Natural killer cell (primary cell): ENCODE measurements around the gene RARB. TPM values are rescaled to one million over a fixed set of nuclear protein-coding genes. Genes with fewer than 3 reads are reported as not detected.

ENCODE experiments used
- ATAC-seq, 3 donors: fragments of 150-1000 bp in 2 of 3; fragments of 200-7000 bp in 1 of 3; cut with Tn5 transposase; 1 replicate in 1 of 3; 2 replicates in 2 of 3; pipeline ENCODE4 v1.10.0; 2021; ENCODE audit warnings: mild to moderate bottlenecking in 2 of 3, moderate library complexity in 2 of 3
- DNase-seq, 2 donors: peaks; one replicate each; pipeline versions ENCODE4 v3.0.0 to v3.0.0-alpha.2; 2013 to 2021; ENCODE audit warnings: mixed read lengths in 1 of 2
- H3K27ac ChIP-seq: one replicate; pipeline ENCODE4 v1.5.1; 2013; ENCODE audit warnings: mild to moderate bottlenecking, low read length
- H3K27me3 ChIP-seq: one replicate; pipeline ENCODE4 v1.6.1; 2013; ENCODE audit warnings: low read length; ENCODE audit not compliant: control insufficient read depth, insufficient read depth
- H3K36me3 ChIP-seq: one replicate; pipeline ENCODE4 v1.6.1; 2013; ENCODE audit warnings: low read length; ENCODE audit not compliant: control insufficient read depth, insufficient read depth
- H3K4me1 ChIP-seq: one replicate; pipeline ENCODE4 v1.6.1; 2013; ENCODE audit warnings: low read length; ENCODE audit not compliant: control insufficient read depth, insufficient read depth
- H3K4me3 ChIP-seq: one replicate; pipeline ENCODE4 v1.5.1; 2013; ENCODE audit warnings: low read length
- H3K9me3 ChIP-seq: one replicate; pipeline ENCODE4 v1.6.1; 2013; ENCODE audit warnings: low read length; ENCODE audit not compliant: control insufficient read depth, insufficient read depth
- H3K27ac Mint-ChIP-seq, 2 donors: one replicate each; pipeline ENCODE4 v1.8.0; 2022; ENCODE audit warnings: mild to moderate bottlenecking in 2 of 2, mixed read lengths in 2 of 2, moderate library complexity in 1 of 2
- H3K27me3 Mint-ChIP-seq, 2 donors: one replicate each; pipeline ENCODE4 v1.8.0; 2022; ENCODE audit warnings: low read depth in 2 of 2, mixed read lengths in 2 of 2
- H3K36me3 Mint-ChIP-seq: one replicate; pipeline ENCODE4 v1.8.0; 2022; ENCODE audit warnings: mixed read lengths
- H3K4me1 Mint-ChIP-seq, 2 donors: one replicate each; pipeline ENCODE4 v1.8.0; 2022; ENCODE audit warnings: mixed read lengths in 2 of 2
- H3K4me3 Mint-ChIP-seq: one replicate; pipeline ENCODE4 v1.8.0; 2022; ENCODE audit warnings: mild to moderate bottlenecking, moderate library complexity, mixed read lengths
- H3K9me3 Mint-ChIP-seq, 2 donors: one replicate each; pipeline ENCODE4 v1.8.0; 2022; ENCODE audit warnings: mixed read lengths in 2 of 2
- CTCF ChIP-seq: fragments of 200-600 bp; IDR thresholded peaks from one replicate; pipeline ENCODE4 v1.8.0; 2022; ENCODE audit warnings: antibody characterized with exemption
- WGBS: methylation state at CpG from one replicate; pipeline ENCODE4 v1.1.7; 2013; ENCODE audit warnings: missing lambda C conversion rate; ENCODE audit not compliant: insufficient coverage; 5-methylcytosine and 5-hydroxymethylcytosine counted together
- intact Hi-C: fragments of 100-400 bp; cut with micrococcal nuclease; formaldehyde crosslinking; loops from one replicate; pipeline ENCODE4 v1.14.2; 2022
- total RNA-seq, 4 donors: library from RNA; stranded (reverse); fragments of 120-200 nt in 1 of 4; gene quantifications; one replicate each; pipeline versions ENCODE4 v1.2.3 to v1.2.4, GENCODE V29; 2013 to 2022

RARB gene
- total RNA-seq, 3 donors from 2014 or later (not counting 1 experiment from before 2014, with no cell fraction given) = not detected

- H3K27ac Mint-ChIP-seq = no peak overlapping the region
- peaks cover 38 to 44% of the 10 kb centered on the region in 2 donors for H3K27me3 Mint-ChIP-seq
- Histone ChIP-seq H3K27me3 (peaks cover 2% of the 10 kb centered on the region), H3K36me3 (no peaks in the 10 kb centered on the region), H3K9me3 (no peaks in the 10 kb centered on the region), H3K27ac (no peak overlapping the region), H3K4me1 (no peaks in the 10 kb centered on the region), H3K4me3 (no peak overlapping the region)
- 94% methylated on average over 2 of the region's 3 CpGs for WGBS
- no peak for DNase-seq
- intact Hi-C loops = no loop called here
- no peak for ATAC-seq
- H3K36me3 Mint-ChIP-seq = no peaks in the 10 kb centered on the region
- no peak overlapping the region for H3K4me3 Mint-ChIP-seq
- H3K4me1 Mint-ChIP-seq = no peaks in the 10 kb centered on the region
- H3K9me3 Mint-ChIP-seq = peaks cover 0 to 2% of the 10 kb centered on the region in 2 donors
- no peak for TF ChIP-seq CTCF
Measured at GRCh38 chr3:25390605-25391004, 37.5 kb upstream of the RARB start.

- WGBS = 89% methylated on average over 2 of the region's 2 CpGs
- Mint-ChIP-seq H3K4me3 (no peak overlapping the region), H3K36me3 (no peaks in the 10 kb centered on the region), H3K27ac (no peak overlapping the region), H3K4me1 (peaks cover 10 to 15% of the 10 kb centered on the region in 2 donors), H3K9me3 (peaks cover 0 to under 1% of the 10 kb centered on the region in 2 donors), H3K27me3 (peaks cover 28 to 34% of the 10 kb centered on the region in 2 donors)
- H3K9me3 ChIP-seq = no peaks in the 10 kb centered on the region
- H3K36me3 ChIP-seq = no peaks in the 10 kb centered on the region
- no peaks in the 10 kb centered on the region for H3K27me3 ChIP-seq
- H3K4me1 ChIP-seq = peaks cover 6% of the 10 kb centered on the region
- no peak overlapping the region for H3K4me3 ChIP-seq
- ATAC-seq = no peak
- H3K27ac ChIP-seq = no peak overlapping the region
- DNase-seq = no peak
- TF ChIP-seq CTCF = no peak
- intact Hi-C loops = no loop called here
Measured at GRCh38 chr3:25396251-25396650, 31.8 kb upstream of the RARB start.

- intact Hi-C loops = no loop called here
- no peak for TF ChIP-seq CTCF
- ATAC-seq (no peak), DNase-seq (no peak)
- Mint-ChIP-seq H3K4me3 (no peak overlapping the region), H3K9me3 (no peaks in the 10 kb centered on the region), H3K36me3 (no peaks in the 10 kb centered on the region), H3K4me1 (peaks cover 10 to 15% of the 10 kb centered on the region in 2 donors), H3K27me3 (peaks cover 27 to 30% of the 10 kb centered on the region in 2 donors), H3K27ac (no peak overlapping the region)
- Histone ChIP-seq H3K36me3 (no peaks in the 10 kb centered on the region), H3K4me3 (no peak overlapping the region), H3K9me3 (no peaks in the 10 kb centered on the region), H3K27ac (no peak overlapping the region), H3K4me1 (peaks cover 6% of the 10 kb centered on the region), H3K27me3 (no peaks in the 10 kb centered on the region)
- WGBS = 87% methylated on average over 4 of the region's 4 CpGs
Measured at GRCh38 chr3:25396686-25397085, 31.4 kb upstream of the RARB start.

GRCh38 chr3:25397150-25397549, 30.9 kb upstream of the RARB start:
- intact Hi-C loops = no loop called here
- ATAC-seq (peak in 1 of 3 donors; percentile 55), DNase-seq (no peak)
- Histone ChIP-seq H3K4me3 (no peak overlapping the region), H3K9me3 (no peaks in the 10 kb centered on the region), H3K4me1 (peaks cover 6% of the 10 kb centered on the region), H3K36me3 (no peaks in the 10 kb centered on the region), H3K27me3 (no peaks in the 10 kb centered on the region), H3K27ac (no peak overlapping the region)
- no peak overlapping the region for H3K27ac Mint-ChIP-seq
- WGBS = 48% methylated on average over 2 of the region's 2 CpGs
- H3K4me3 Mint-ChIP-seq = no peak overlapping the region
- no peaks in the 10 kb centered on the region for H3K9me3 Mint-ChIP-seq
- peaks cover 2% of the 10 kb centered on the region for H3K36me3 Mint-ChIP-seq
- H3K4me1 Mint-ChIP-seq = peaks cover 10 to 15% of the 10 kb centered on the region in 2 donors
- no peak for TF ChIP-seq CTCF
- H3K27me3 Mint-ChIP-seq = peaks cover 22 to 25% of the 10 kb centered on the region in 2 donors
